Hepatocyte (in vitro differentiated cells): Measurements from ENCODE around the gene GATA5. TPM values are rescaled to one million over a fixed set of nuclear protein-coding genes. Genes with fewer than 3 reads are reported as not detected.

Source experiments
- DNase-seq: peaks from one replicate; pipeline ENCODE4 v3.0.0-alpha.2; 2016; ENCODE audit warnings: low spot score
- H2AFZ ChIP-seq: fragments of 200-600 bp; sonication (generic); 2 replicates; pipeline ENCODE4 v1.6.0; 2016; ENCODE audit warnings: antibody characterized with exemption, mild to moderate bottlenecking
- H3K27ac ChIP-seq: fragments of 200-600 bp; sonication (generic); 2 replicates; pipeline ENCODE4 v1.5.1; 2016; ENCODE audit warnings: mild to moderate bottlenecking
- H3K27me3 ChIP-seq: fragments of 200-600 bp; sonication (generic); 2 replicates; pipeline ENCODE4 v1.6.1; 2016
- H3K36me3 ChIP-seq: fragments of 200-600 bp; sonication (generic); replicated peaks from 2 replicates; pipeline ENCODE4 v1.5.1; 2016; ENCODE audit warnings: low read depth; ENCODE audit not compliant: insufficient read depth
- H3K4me1 ChIP-seq: fragments of 200-600 bp; sonication (generic); 2 replicates; pipeline ENCODE4 v1.5.1; 2016; ENCODE audit warnings: mild to moderate bottlenecking, moderate library complexity; ENCODE audit not compliant: insufficient read depth
- H3K4me2 ChIP-seq: fragments of 200-600 bp; sonication (generic); 2 replicates; pipeline ENCODE4 v1.6.0; 2016
- H3K4me3 ChIP-seq: fragments of 200-600 bp; sonication (generic); 2 replicates; pipeline ENCODE4 v1.5.1; 2016; ENCODE audit warnings: mild to moderate bottlenecking
- H3K79me2 ChIP-seq: fragments of 200-600 bp; sonication (generic); 2 replicates; pipeline ENCODE4 v1.6.0; 2017; ENCODE audit warnings: mild to moderate bottlenecking
- H3K9me2 ChIP-seq: fragments of 200-600 bp; sonication (generic); replicated peaks from 2 replicates; pipeline ENCODE4 v1.6.0; 2017; ENCODE audit warnings: mild to moderate bottlenecking; ENCODE audit not compliant: insufficient read depth
- H3K9me3 ChIP-seq: fragments of 200-600 bp; sonication (generic); 2 replicates; pipeline ENCODE4 v1.5.1; 2016; ENCODE audit warnings: low read depth, mild to moderate bottlenecking
- H4K20me1 ChIP-seq: fragments of 200-600 bp; sonication (generic); 2 replicates; pipeline ENCODE4 v1.6.0; 2016; ENCODE audit warnings: mild to moderate bottlenecking; ENCODE audit not compliant: insufficient read depth, poor library complexity, severe bottlenecking
- CTCF ChIP-seq: fragments of 200-600 bp; sonication (generic); IDR thresholded peaks from 2 replicates; pipeline ENCODE4 v1.5.1; 2016; ENCODE audit warnings: antibody characterized with exemption, mild to moderate bottlenecking; ENCODE audit not compliant: poor library complexity
- EZH2 ChIP-seq: fragments of 200-600 bp; sonication (generic); IDR thresholded peaks from 2 replicates; pipeline ENCODE4 v1.6.1; 2016; ENCODE audit warnings: antibody characterized with exemption, mild to moderate bottlenecking, borderline replicate concordance
- EZH2phosphoT487 ChIP-seq: fragments of 200-600 bp; sonication (generic); IDR thresholded peaks from one replicate; pipeline ENCODE4 v1.6.1; 2018; ENCODE audit warnings: antibody characterized with exemption, mild to moderate bottlenecking, low read depth, moderate library complexity; ENCODE audit not compliant: unreplicated experiment, severe bottlenecking
- WGBS: methylation state at CpG from one replicate; pipeline ENCODE4 v1.1.6; 2016; ENCODE audit warnings: low lambda C conversion rate; ENCODE audit errors: missing lambda C conversion rate; 5-methylcytosine and 5-hydroxymethylcytosine counted together
- polyA plus RNA-seq: library from polyadenylated mRNA; unstranded; fragments of >200 nt; fragmentation: Nextera tagmentation; extraction: Ambion mirVana; gene quantifications from 2 replicates; pipeline ENCODE4 v1.2.1, GENCODE V29; 2016
- total RNA-seq: library from RNA; depleted of rRNA; stranded (reverse); fragments of >200 nt; gene quantifications from 2 replicates; pipeline ENCODE4 v1.2.3, GENCODE V29; 2014

The GATA5 gene
- total and polyA plus RNA-seq, 2 experiments from 2014 or later, result 28.7 to 53.6 TPM

GRCh38 chr20:62466072-62466760 lies 9.6 kb downstream of the GATA5 start:
- no peak for DNase-seq
- no peaks in the 10 kb centered on the region for H3K9me3 ChIP-seq
- H3K9me2 ChIP-seq, result no peaks in the 10 kb centered on the region
- no peak for TF ChIP-seq CTCF
- no peaks in the 10 kb centered on the region for H3K36me3 ChIP-seq
- H2AFZ ChIP-seq, result no peak overlapping the region
- H3K4me2 ChIP-seq, result no peak overlapping the region
- H3K27ac ChIP-seq, result no peak overlapping the region
- H4K20me1 ChIP-seq, result peaks cover 23% of the 10 kb centered on the region
- no peaks in the 10 kb centered on the region for H3K27me3 ChIP-seq
- WGBS, result 92% methylated on average over 43 of the region's 48 CpGs
- peaks cover 20% of the 10 kb centered on the region for H3K4me1 ChIP-seq
- no peak overlapping the region for H3K4me3 ChIP-seq
- H3K79me2 ChIP-seq, result peaks cover 40% of the 10 kb centered on the region

- Histone ChIP-seq H3K79me2 (peaks cover 28% of the 10 kb centered on the region), H3K4me3 (no peak overlapping the region), H3K27ac (no peak overlapping the region), H3K27me3 (no peaks in the 10 kb centered on the region), H3K36me3 (no peaks in the 10 kb centered on the region), H3K9me3 (no peaks in the 10 kb centered on the region), H3K4me1 (peaks cover 8% of the 10 kb centered on the region), H3K4me2 (no peak overlapping the region), H2AFZ (no peak overlapping the region), H3K9me2 (no peaks in the 10 kb centered on the region), H4K20me1 (peaks cover 22% of the 10 kb centered on the region)
- DNase-seq, result no peak
- WGBS, result 91% methylated on average over 5 of the region's 10 CpGs
- TF ChIP-seq EZH2phosphoT487 (no peak), EZH2 (no peak), CTCF (no peak)
These were observed 10.8 kb downstream of the GATA5 start for GRCh38 chr20:62464990-62465389.

GRCh38 chr20:62464425-62464770 lies 11.4 kb downstream of the GATA5 start:
- WGBS, result 89% methylated on average over 10 of the region's 10 CpGs
- Histone ChIP-seq H3K9me3 (no peaks in the 10 kb centered on the region), H3K4me3 (no peak overlapping the region), H3K27ac (no peak overlapping the region), H3K79me2 (peaks cover 22% of the 10 kb centered on the region), H4K20me1 (peaks cover 16% of the 10 kb centered on the region), H3K27me3 (no peaks in the 10 kb centered on the region), H3K4me1 (peaks cover 7% of the 10 kb centered on the region), H3K9me2 (no peaks in the 10 kb centered on the region), H2AFZ (no peak overlapping the region), H3K4me2 (no peak overlapping the region), H3K36me3 (no peaks in the 10 kb centered on the region)
- DNase-seq, result no peak
- TF ChIP-seq CTCF, result no peak
- TF ChIP-seq EZH2, result no peak
- no peak for TF ChIP-seq EZH2phosphoT487
